Neuronal stem cell (in vitro differentiated cells): ENCODE results near the gene OSBPL3.

Source experiments
- DNase-seq: peaks from one replicate; pipeline ENCODE4 v3.0.0-alpha.2; 2013; ENCODE audit warnings: low spot score
- H2AFZ ChIP-seq: one replicate; pipeline ENCODE4 v1.6.1; 2013; ENCODE audit warnings: mild to moderate bottlenecking, low read length, inconsistent platforms
- H2AK5ac ChIP-seq: 2 replicates; pipeline ENCODE4 v1.6.1; 2013; ENCODE audit warnings: low read depth, mild to moderate bottlenecking, inconsistent platforms, low read length, moderate library complexity, mixed read lengths
- H2BK120ac ChIP-seq: 2 replicates; pipeline ENCODE4 v1.6.1; 2013; ENCODE audit warnings: low read depth, mild to moderate bottlenecking, inconsistent platforms, low read length, moderate library complexity, mixed read lengths
- H2BK12ac ChIP-seq: one replicate; pipeline ENCODE4 v1.6.1; 2013; ENCODE audit warnings: low read length, inconsistent platforms
- H2BK15ac ChIP-seq: 2 replicates; pipeline ENCODE4 v1.6.1; 2013; ENCODE audit warnings: mild to moderate bottlenecking, low read length, inconsistent platforms, mixed read lengths
- H2BK5ac ChIP-seq: one replicate; pipeline ENCODE4 v1.6.1; 2013; ENCODE audit warnings: inconsistent platforms, mild to moderate bottlenecking, low read length, moderate library complexity
- H3K14ac ChIP-seq: one replicate; pipeline ENCODE4 v1.6.1; 2013; ENCODE audit warnings: low read length, inconsistent platforms
- H3K18ac ChIP-seq: 2 replicates; pipeline ENCODE4 v1.6.1; 2013; ENCODE audit warnings: low read length, inconsistent platforms
- H3K23ac ChIP-seq: 2 replicates; pipeline ENCODE4 v1.6.1; 2013; ENCODE audit warnings: low read depth, mild to moderate bottlenecking, mixed read lengths, low read length, inconsistent platforms; ENCODE audit not compliant: poor library complexity
- H3K27ac ChIP-seq: replicated peaks from 3 replicates; pipeline ENCODE4 v1.5.1; 2013; ENCODE audit warnings: low read length, inconsistent platforms
- H3K27me3 ChIP-seq, 3 experiments: 2 replicates each; pipeline ENCODE4 v1.6.1; 2013; ENCODE audit warnings: low read length in 3 of 3, mild to moderate bottlenecking in 2 of 3, inconsistent platforms in 1 of 3, low read depth in 1 of 3, mixed read lengths in 1 of 3, moderate library complexity in 1 of 3; ENCODE audit not compliant: control insufficient read depth in 3 of 3, insufficient read depth in 3 of 3
- H3K36me3 ChIP-seq, 2 donors: replicated peaks in 1 of 2; 2 replicates each; pipeline ENCODE4 v1.6.1; 2013; ENCODE audit warnings: low read length in 2 of 2; ENCODE audit not compliant: control insufficient read depth in 2 of 2, insufficient read depth in 2 of 2
- H3K4ac ChIP-seq: 2 replicates; pipeline ENCODE4 v1.6.1; 2013; ENCODE audit warnings: inconsistent platforms, mild to moderate bottlenecking, low read length, moderate library complexity
- H3K4me1 ChIP-seq, 2 donors: 1 replicate in 1 of 2; 2 replicates in 1 of 2; pipeline ENCODE4 v1.6.1; 2013; ENCODE audit warnings: low read length in 2 of 2, low read depth in 1 of 2; ENCODE audit not compliant: control insufficient read depth in 2 of 2, insufficient read depth in 1 of 2
- H3K4me2 ChIP-seq: one replicate; pipeline ENCODE4 v1.6.1; 2013; ENCODE audit warnings: mild to moderate bottlenecking, low read length, inconsistent platforms; ENCODE audit not compliant: insufficient read depth, poor library complexity, severe bottlenecking
- H3K4me3 ChIP-seq, 2 donors: 2 replicates each; pipeline ENCODE4 v1.5.1; 2013; ENCODE audit warnings: low read length in 2 of 2, mild to moderate bottlenecking in 2 of 2, inconsistent platforms in 1 of 2, moderate library complexity in 1 of 2
- H3K79me1 ChIP-seq: one replicate; pipeline ENCODE4 v1.6.1; 2013; ENCODE audit warnings: low read depth, mild to moderate bottlenecking, inconsistent platforms, low read length, moderate library complexity
- H3K9ac ChIP-seq: one replicate; pipeline ENCODE4 v1.6.1; 2013; ENCODE audit warnings: mild to moderate bottlenecking, low read depth, low read length, inconsistent platforms; ENCODE audit not compliant: poor library complexity
- H3K9me3 ChIP-seq, 2 donors: replicated peaks in 1 of 2; 2 replicates each; pipeline versions ENCODE3 to v1.6.1; 2013; ENCODE audit warnings: low read length in 2 of 2, mild to moderate bottlenecking in 2 of 2, inconsistent platforms in 1 of 2, low read depth in 1 of 2, mixed read lengths in 1 of 2, moderate library complexity in 1 of 2; ENCODE audit not compliant: control insufficient read depth in 2 of 2, insufficient read depth in 1 of 2
- H4K8ac ChIP-seq: one replicate; pipeline ENCODE4 v1.6.1; 2013; ENCODE audit warnings: low read depth, mild to moderate bottlenecking, inconsistent platforms, low read length, moderate library complexity
- H4K91ac ChIP-seq: one replicate; pipeline ENCODE4 v1.6.1; 2013; ENCODE audit warnings: low read length, low read depth, mild to moderate bottlenecking, inconsistent platforms; ENCODE audit not compliant: poor library complexity
- WGBS, 2 donors: extraction: QIAGEN DNeasy Blood & Tissue Kit; methylation state at CpG; one replicate each; pipeline ENCODE4 v1.1.7; 2013; ENCODE audit warnings: missing lambda C conversion rate in 2 of 2, mixed read lengths in 1 of 2; ENCODE audit not compliant: insufficient read length in 2 of 2, insufficient replicate concordance in 1 of 2; ENCODE audit errors: extremely low coverage in 2 of 2; 5-methylcytosine and 5-hydroxymethylcytosine counted together

Gene OSBPL3

DNA sequence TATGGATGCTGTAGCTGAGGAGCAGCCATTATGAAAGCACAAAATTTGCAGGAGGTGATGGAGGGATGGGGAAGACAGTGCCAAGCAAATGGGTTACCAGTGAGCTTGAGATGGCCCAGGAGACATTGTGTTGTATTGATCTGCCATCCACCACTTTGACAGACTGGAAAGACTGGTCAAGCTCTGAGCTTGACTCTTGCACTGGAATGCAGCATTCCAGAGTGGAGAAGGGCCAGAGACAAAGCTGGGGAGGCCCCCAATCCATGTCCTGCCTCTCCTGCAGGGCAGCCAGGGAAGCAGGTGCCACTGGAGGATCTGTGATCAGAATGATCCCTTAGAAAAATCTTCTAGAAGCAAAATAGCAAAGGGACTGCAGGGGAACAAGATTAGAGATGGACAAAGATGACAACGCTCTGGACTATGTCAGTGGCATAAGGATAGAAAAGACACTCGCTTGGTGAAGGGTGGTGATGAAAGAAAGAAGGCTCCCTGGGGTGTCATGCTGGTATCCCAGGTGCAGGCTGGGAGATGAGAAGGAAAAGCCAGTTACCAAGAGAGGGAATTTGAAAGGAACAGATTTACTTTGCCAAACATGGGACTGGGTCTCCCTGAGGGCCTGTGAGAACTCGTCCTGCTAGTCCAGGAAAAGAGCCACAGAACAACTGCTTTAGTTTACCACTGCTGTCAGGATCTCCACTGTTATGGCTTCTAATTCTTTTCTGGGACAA is 227.7 kb downstream of the OSBPL3 start:
- no peak overlapping the region for H3K4me2 ChIP-seq
- no peak overlapping the region for H3K23ac ChIP-seq
- peak overlapping the region; percentile 19 for H4K8ac ChIP-seq
- H2AFZ ChIP-seq: no peak overlapping the region
- H3K4me1 ChIP-seq: peaks cover 0 to 8% of the 10 kb centered on the region in 2 donors
- H3K9me3 ChIP-seq: no peaks in the 10 kb centered on the region
- peaks cover 0 to 3% of the 10 kb centered on the region in 2 donors for H3K36me3 ChIP-seq
- H3K27ac ChIP-seq: no peak overlapping the region
- H2BK120ac ChIP-seq: no peak overlapping the region
- H3K14ac ChIP-seq: no peak overlapping the region
- no peak overlapping the region for H2AK5ac ChIP-seq
- no CpG with 5 or more reads among the region's 3 CpGs for WGBS, 2 donors
- H3K27me3 ChIP-seq: no peaks in the 10 kb centered on the region
- H4K91ac ChIP-seq: no peak overlapping the region
- H3K18ac ChIP-seq: no peak overlapping the region
- no peak overlapping the region for H3K4me3 ChIP-seq
- H3K9ac ChIP-seq: no peak overlapping the region
- H2BK15ac ChIP-seq: no peak overlapping the region
- no peak for DNase-seq
- no peaks in the 10 kb centered on the region for H3K79me1 ChIP-seq
- no peak overlapping the region for H2BK12ac ChIP-seq
- no peak overlapping the region for H3K4ac ChIP-seq
- H2BK5ac ChIP-seq: no peak overlapping the region

GRCh38 chr7:24751484-24751883 is 228.5 kb downstream of the OSBPL3 start:
- H3K27me3 ChIP-seq: no peaks in the 10 kb centered on the region
- H3K18ac ChIP-seq: no peak overlapping the region
- no peak overlapping the region for H2AFZ ChIP-seq
- no peak overlapping the region for H3K4me3 ChIP-seq
- no peak overlapping the region for H2BK120ac ChIP-seq
- no peak overlapping the region for H3K14ac ChIP-seq
- no peak overlapping the region for H3K9ac ChIP-seq
- peaks cover 0 to 3% of the 10 kb centered on the region in 2 donors for H3K36me3 ChIP-seq
- DNase-seq: no peak
- H3K23ac ChIP-seq: no peak overlapping the region
- no peak overlapping the region for H2BK15ac ChIP-seq
- no peak overlapping the region for H2BK5ac ChIP-seq
- no peak overlapping the region for H3K4me2 ChIP-seq
- no peak overlapping the region for H2AK5ac ChIP-seq
- no peaks in the 10 kb centered on the region for H3K9me3 ChIP-seq
- peaks cover 0 to 7% of the 10 kb centered on the region in 2 donors for H3K4me1 ChIP-seq
- H4K91ac ChIP-seq: no peak overlapping the region
- H3K27ac ChIP-seq: no peak overlapping the region
- H2BK12ac ChIP-seq: no peak overlapping the region
- no CpG with 5 or more reads among the region's 1 CpG for WGBS, 2 donors
- no peaks in the 10 kb centered on the region for H3K79me1 ChIP-seq
- no peak overlapping the region for H4K8ac ChIP-seq
- H3K4ac ChIP-seq: no peak overlapping the region

GRCh38 chr7:24750441-24751055 is 229.4 kb downstream of the OSBPL3 start:
- Histone ChIP-seq H3K79me1 (no peaks in the 10 kb centered on the region), H3K23ac (no peak overlapping the region), H3K4me2 (no peak overlapping the region), H3K9me3 (no peaks in the 10 kb centered on the region), H4K91ac (no peak overlapping the region), H2BK12ac (no peak overlapping the region), H3K9ac (no peak overlapping the region), H2BK120ac (no peak overlapping the region), H3K36me3 (peaks cover 0 to 3% of the 10 kb centered on the region in 2 donors), H3K27ac (no peak overlapping the region), H3K4ac (no peak overlapping the region), H3K4me1 (peaks cover 0 to 4% of the 10 kb centered on the region in 2 donors), H3K18ac (no peak overlapping the region), H2BK5ac (no peak overlapping the region), H2AFZ (no peak overlapping the region), H2AK5ac (no peak overlapping the region), H3K27me3 (no peaks in the 10 kb centered on the region), H3K4me3 (no peak overlapping the region), H4K8ac (no peak overlapping the region), H2BK15ac (no peak overlapping the region), H3K14ac (no peak overlapping the region)
- no peak for DNase-seq
- WGBS, 2 donors: no CpG with 5 or more reads among the region's 3 CpGs

- H2BK5ac ChIP-seq: no peak overlapping the region
- no peak overlapping the region for H4K8ac ChIP-seq
- H3K18ac ChIP-seq: no peak overlapping the region
- no peak overlapping the region for H3K9ac ChIP-seq
- no peak overlapping the region for H3K4me2 ChIP-seq
- H2BK12ac ChIP-seq: no peak overlapping the region
- H2BK15ac ChIP-seq: no peak overlapping the region
- H2AK5ac ChIP-seq: no peak overlapping the region
- no peak overlapping the region for H2AFZ ChIP-seq
- H3K4ac ChIP-seq: no peak overlapping the region
- H3K4me3 ChIP-seq: no peak overlapping the region
- H3K9me3 ChIP-seq: no peaks in the 10 kb centered on the region
- H2BK120ac ChIP-seq: no peak overlapping the region
- H3K27me3 ChIP-seq: no peaks in the 10 kb centered on the region
- DNase-seq: no peak
- no peak overlapping the region for H4K91ac ChIP-seq
- H3K36me3 ChIP-seq: peaks cover 0 to 3% of the 10 kb centered on the region in 2 donors
- no peak overlapping the region for H3K27ac ChIP-seq
- H3K4me1 ChIP-seq: peaks cover 0 to 4% of the 10 kb centered on the region in 2 donors
- H3K14ac ChIP-seq: no peak overlapping the region
- no peak overlapping the region for H3K23ac ChIP-seq
- no CpG with 5 or more reads among the region's 2 CpGs for WGBS, 2 donors
- no peaks in the 10 kb centered on the region for H3K79me1 ChIP-seq
Measured at GRCh38 chr7:24748521-24748920, 231.5 kb downstream of the OSBPL3 start.
